DMS153 (cell line): ENCODE data around the gene TANC1.

ENCODE experiments used
- DNase-seq: peaks from one replicate; lab custom pipeline; 2025; lab: John Stamatoyannopoulos, UW

TANC1 gene

DNA sequence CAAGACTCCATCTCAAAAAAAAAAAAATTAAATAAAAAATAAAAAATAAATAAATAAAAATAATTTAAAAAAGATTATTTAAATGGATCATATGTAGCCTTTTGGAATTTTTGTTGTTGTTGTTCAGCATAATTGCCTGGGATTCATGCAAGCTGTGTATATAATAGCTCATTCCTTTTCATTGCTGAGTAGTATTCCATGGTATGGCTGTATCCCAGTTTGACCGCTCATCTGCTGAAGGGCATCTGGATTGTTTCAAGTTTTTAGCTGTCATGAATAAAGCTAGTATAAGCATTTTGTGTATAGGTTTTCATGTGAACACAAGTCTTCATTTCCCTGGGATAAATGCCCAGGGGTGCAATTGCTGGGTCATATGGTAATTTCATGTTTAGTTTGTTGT lies 6.4 kb upstream of the TANC1 start:
- DNase-seq = no peak

DNA sequence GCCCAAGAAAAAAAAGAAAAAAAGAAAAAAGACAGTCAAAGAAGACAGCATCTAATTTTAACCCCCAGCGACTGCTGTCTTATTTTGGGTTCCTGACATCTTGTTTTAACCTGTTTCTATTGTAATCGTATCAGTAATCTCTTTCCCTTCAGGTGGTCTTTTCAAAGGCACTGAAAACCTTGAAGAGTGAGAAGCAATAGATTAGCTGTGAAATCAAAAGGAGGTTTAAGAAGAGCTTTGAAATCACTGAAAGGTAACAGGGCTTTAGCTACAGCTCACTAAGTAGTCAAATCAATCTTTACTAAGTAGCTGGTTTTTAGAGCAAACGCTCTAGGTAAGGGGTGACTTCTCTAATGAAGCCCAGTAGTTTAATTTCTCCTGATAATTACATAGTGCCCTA lies 5.4 kb upstream of the TANC1 start:
- DNase-seq = no peak

DNA sequence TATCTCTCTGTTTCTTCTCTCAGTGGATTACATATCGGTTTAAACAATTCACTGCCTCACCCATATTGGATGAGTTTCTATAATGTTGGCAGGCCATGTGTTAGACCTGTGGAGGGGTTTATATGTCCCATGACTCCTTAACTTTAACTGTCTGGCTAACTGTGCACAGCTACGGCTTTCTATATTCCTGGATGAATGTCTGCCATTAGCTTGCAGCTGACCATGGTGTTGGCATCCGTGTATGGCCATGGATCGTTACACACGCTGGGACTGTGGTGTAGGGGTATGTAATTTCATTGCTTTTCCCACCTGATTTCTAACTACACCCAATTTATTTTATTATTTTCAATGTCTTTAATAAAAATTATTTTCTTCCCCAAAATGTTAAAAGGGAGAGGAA lies 3.3 kb upstream of the TANC1 start:
- no peak for DNase-seq

DNA sequence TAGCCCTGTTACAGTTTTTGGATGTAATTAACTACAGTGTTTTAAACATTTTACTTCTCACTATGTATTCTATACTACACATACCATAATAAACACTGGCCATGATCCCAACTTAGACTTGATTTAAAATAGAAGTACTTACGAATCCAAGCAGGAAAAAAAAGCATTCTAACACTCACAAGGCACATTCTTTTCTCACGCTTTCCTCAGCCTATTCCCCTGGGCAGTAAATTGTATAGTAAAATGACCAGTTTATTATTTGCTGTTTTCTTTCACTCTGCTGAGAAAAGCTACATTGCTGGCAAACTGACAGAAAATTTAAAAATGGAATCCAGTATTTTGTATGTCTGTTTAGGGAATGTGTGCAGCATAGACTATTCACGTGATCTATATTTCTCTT lies 2.8 kb upstream of the TANC1 start:
- no peak for DNase-seq

DNA sequence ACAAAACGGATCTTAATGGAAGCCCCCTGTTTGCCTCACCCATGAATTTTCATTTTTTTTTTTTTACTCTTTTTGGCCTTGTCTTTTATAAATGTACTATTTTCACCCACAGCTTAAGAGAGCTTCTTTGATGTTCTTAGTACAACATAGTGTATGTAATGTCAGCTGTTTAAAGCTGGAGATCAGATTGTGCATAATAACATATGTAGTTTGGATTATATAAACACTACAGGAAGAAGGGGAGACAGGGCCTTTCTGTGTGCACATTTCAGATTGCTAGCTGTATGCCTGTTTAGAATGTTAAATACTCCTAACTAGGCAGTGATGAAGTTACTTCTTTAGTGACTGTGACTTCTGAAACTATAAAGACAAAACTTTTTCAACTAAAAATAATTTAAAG lies 2.1 kb upstream of the TANC1 start:
- DNase-seq = no peak

DNA sequence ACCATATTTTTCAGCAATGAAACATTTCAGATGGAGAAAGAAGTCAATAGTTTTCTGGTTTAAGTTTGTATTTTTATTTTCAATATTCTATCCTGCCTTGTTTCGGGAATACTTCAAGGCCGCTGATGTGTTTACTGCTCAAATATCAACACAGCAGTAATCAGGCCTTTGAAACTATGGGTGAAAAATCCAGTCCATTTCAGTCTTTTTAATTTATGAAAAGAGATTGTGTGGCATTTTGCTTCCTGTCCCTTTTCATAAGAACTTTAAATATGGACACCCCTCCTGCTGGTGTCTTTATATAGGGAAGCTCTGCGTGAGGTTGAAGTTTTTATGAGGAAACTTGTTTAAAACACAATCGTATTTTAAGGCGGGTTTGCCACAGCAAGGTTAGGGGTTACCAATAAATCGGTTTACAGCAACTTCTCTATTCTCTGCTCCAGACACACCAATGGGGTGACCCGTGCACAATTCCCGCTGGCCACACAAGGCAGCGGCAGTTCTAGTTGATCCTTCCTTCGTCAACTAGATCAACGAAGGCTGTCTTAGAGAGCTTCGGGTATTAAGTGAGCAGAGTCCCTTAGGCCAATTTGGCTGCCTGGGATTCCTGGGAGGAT lies 1.2 kb upstream of the TANC1 start:
- DNase-seq = no peak

DNA sequence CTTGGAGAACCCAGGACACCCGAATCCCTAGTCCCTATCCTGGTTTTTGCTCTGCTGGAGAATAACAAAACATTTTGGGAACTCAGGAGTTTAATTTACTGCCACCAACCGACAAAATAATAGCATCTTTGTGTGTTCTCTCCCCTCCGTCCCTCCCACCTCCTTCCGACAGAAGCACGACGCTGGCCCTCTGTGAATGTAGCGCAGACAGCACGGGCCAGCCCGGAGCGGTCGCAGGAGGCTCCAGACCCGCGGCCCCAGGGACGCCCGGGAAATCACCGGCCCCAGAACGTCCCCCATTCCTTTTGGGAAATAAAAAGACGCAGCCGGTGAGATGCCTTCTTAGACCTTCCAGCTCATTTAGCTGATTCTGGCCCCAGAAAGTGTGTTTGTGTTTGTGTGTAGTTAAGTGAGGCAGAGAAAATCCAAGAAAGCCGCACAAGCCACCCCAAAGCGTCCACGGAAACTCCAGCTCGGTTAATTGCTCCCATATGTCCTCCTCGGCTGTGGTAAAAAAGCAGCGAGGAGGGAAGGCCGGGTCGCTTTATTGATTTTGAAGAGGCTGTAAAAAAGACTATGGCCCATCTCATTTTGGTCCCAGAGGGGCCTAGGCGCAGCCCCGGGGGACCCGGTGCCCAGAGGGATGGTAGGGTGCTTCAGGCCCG lies 577 bp upstream of the TANC1 start:
- peak; percentile 13 for DNase-seq

DNA sequence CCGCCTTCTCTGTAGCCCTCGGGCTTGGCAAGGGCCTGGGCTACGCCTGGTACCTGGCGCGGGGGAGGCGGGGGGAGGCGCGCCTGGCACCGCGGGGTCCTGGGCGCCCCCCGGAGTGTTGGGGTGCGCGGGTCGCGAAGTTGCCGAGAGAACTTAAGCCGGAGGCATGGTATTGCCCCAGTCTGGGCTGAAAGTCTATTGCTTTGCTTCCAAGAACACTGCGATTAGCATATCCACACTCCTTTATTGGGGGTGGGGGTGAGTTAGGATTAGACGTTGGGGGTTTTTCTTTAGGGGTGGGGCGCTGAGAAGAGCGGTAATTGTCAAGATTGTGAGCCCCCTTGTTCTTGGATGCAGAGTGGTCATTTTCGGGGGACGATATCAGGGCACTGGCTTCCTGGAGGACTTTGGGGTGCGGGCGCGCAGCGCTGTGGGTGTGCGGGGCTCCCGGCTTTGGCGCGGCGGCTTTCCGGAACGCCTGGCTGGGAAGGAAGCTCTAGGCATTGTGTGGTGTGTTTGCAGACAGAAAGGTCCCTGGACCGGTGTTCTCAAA lies 798 bp downstream of the TANC1 start:
- DNase-seq = no peak

DNA sequence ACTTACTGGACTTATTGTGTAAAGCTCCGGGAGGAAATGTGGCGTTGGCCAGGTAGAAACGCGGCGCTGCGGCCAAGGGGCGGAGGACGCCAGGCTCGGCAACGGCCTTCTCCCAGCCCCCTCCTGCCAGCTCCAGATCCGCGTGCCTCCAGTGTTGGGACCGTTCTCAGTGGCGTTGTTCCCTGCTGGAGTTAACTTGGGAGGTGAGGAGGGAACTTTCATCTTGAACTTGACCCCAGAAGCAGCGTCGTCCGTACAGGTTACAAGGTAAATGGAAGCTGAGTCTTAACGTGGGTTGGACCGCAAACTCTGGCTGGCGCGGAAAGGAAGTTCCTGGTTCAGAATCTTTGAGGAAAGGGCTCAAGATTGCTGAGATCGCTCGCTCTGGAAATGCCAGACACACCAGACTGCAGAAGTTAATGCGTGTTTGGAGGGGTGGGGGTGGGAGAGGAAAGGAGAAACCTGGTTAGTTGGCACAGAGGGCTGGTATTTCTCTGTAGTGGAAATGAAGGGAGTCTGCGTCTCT lies 1.3 kb downstream of the TANC1 start:
- DNase-seq = no peak

DNA sequence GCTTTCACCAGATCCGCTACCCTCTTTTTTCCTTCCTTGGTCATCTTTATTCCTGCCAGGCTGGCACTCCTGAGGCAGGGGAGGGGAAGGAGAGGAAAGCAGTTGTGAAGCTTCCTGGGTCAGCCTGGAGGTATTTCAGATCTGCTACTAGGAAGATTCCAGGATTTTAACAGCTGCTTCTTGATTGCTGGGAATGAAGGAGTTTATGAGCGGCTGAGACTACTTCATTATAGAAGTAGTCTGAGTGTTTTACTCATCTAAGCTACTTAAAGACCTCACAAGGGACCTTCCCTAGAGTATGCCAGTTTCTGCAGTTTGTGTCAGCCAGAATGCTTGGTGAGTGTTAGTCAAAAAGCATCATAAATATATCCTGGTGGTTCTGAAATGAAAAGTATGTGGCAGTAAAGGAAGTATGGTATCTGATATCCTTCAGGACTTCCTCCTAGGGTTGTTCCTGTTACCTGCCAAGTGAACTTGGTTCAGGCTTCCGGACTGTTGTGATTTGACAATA lies 1.9 kb downstream of the TANC1 start:
- no peak for DNase-seq

DNA sequence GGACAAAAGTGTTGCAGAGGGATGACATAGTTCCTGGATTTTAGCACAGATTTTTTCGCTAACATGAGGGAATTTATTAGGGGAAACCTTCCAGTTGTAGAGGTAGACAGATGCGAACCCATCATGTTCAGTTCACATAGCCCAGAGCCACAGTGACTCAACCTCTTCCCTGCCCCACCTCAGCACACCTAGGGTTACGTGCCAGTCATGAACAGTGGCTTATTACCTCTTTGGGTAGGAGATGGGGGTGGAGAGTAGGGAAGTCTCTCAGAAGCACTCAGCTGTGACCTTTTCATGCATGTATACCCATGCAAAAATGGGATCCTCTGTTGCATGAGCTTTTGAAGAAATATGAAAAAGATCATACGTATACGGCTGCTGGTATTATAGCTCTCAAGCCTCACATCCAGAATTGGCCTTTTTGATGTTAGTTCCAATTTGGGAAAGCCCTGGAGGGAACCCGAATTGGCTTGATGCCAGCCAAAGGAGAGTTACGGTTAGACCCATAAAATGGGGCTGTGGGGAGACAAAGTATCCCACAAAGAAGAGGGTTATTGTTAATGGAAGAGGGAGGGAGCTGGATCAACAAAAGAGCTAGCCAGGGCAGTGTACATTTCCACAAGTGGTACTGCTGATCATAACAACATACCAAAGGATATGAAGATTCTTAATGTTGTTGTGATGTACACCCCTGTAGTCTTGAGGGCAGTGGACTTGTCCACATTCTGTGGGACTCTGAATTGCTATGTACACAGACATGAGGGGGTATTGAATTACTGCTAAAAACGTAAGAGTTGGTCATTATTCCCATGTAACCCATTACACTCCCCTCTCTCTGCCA lies 4.9 kb downstream of the TANC1 start:
- peak; percentile 93 for DNase-seq

DNA sequence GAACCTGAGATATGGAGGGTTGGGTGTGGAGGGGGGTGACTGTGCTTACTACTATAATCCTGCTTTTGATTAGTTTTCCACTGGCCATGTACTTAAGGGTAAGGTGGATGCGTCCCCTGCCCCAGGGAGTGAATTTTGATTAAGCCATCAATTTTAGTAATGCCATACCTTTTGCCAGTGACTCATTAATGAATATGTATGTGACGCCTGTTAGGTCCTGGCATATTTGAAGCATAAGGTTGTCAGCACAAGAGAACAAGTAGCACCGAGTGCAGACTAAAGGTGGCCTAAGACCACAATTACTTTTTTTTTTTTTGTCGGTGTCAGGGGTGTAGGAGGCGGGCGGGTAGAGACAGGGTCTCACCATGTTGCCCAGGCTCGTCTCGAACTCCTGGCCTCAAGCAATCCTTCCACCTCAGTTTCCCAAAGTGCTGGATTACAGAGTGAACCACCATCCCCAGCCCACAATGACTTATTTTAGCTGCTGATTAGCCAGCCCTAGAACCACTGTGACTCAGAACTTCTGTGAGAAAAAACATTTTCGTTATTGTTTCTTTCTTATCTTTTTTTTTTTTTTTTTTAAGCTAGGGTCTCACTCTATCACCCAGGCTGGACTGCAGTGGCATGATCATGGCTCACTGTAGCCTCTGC lies 7.0 kb downstream of the TANC1 start:
- DNase-seq = no peak

DNA sequence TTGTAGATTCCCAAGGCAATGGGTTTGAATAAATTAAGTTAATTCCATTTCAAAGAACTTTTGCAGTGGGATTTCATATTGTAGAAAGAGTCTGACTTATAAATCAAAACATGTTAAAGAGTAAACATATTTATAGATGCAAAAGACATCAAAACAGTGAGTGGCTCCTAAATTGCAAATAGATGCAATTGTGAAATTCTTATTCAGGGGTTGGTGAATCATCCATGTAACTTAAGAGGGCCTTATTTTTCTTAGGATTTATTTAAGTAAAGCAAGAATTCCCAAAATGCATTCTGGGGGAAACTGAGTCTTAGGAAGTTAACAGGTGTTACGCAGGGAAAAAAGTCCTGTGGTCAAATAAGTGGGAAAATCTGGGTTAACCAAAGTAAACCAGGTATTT lies 11.3 kb downstream of the TANC1 start:
- DNase-seq = no peak

DNA sequence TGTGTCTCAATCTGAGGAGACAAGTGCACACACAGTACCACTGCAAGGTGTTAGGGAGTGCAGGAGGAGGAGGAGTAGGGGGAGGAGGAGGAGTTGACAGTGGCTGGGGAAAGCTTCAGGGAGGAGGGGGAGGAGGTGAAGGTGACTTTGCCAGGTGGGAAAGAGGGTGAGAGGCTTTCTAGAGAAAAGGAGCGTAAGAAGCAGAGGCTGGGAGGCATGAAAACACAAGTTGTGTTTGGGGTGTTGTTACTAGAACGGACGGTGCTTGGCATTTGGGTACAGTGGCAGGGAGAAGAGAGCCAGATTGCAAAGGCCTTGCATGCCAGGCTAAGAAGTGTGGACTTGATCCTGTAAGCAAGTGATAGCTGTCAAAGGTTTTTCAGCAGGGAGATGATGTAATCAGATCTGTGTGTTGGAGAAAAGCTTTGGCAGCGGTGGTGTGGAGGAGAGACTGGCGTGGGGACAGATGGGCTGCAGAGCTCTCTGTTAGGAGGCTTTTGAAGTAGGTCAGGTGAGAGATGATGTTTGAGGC lies 16.2 kb downstream of the TANC1 start:
- peak; percentile 42 for DNase-seq

DNA sequence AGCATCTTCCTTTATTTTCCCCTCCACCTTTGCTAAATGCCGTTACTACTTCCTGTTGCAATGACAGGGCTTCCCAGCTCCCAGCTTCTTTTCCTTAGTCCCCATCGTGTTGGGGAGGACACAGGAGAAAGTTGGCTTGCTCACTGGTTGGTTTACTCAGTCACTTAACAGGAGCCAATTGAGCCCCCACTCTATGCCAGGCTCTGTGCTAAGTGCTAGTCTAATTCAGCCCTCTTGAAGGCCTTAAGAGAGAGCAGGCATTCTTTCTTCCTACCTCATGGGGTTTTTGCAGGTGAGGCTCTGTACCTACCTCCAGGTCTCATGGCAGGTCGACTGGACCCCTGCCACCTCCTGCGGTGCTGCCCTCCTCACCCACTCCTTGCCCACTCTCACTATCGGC lies 20.1 kb downstream of the TANC1 start:
- no peak for DNase-seq

DNA sequence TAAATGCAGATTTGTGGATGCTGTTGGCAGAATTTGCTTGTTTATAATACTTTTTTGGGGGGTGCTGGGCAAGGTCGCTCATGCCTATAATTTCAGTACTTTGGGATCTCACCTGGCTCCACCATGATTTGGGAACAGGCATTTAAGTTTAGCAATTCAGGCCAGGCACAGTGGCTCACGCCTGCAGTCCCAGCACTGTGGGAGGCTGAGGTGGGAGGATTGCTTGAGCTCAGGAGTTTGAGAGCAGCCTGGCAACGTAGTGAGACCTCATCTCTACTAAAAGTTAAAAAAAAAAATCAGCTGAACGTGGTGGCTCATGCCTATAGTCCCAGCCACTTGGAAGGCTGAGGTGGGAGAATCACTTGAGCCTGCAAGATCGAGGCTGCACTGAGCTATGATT lies 20.7 kb downstream of the TANC1 start:
- no peak for DNase-seq

DNA sequence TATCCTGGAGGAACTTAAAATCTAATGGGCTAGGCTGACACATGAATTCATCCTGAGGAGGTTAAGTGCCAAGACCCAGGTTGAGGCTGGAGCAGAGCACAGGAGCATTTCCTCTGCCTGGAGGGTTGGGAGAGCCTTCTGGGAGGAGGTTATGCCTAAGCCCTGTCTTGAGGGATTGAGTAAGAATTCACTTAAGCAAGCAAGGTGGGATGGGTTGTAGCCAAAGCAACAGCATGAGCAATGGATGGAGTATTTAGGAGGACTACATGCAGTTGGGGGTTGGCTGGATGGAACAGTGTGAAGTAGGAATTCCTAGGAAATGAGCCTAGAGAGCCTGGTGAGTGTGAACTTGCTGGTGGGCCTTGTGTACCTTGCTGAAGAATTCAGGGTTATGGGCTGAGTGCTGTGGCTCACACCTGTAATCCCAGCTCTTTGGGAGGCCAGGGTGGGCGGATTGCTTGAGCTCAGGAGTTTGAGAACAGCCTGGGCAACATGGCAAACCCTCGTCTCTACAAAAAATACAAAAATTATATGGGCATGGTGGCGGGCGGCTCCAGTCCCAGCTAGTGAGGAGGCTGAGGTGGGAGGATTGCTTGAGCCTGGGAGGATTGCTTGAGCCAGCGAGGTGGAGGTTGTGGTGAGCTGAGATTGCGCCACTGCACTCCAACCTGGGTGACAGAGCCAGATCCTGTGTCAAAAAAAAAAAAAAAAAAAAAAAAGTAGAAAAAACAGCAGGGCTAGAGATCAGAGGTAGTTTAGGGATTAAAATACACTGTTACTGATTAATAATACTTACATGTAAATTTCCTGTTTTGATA lies 22.2 kb downstream of the TANC1 start:
- DNase-seq = no peak

DNA sequence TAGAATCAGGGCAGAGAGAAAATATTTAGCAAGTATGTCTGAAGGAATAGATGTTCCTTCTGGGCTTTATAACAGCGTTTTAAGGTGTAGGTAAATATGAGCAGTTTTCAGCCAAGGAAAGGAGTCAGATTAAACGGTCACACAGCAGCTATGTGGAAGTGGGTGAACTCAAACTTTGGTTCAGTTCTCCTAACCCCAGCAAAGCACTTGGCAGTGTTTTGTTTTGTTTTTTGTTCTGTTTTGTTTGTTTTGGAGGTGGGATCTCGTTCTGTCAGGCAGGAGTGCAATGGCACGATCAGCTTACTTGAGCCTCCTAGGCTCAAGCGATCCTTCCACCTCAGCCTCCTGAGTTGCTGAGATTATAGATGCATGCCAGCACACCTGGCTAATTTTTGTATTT lies 24.6 kb downstream of the TANC1 start:
- DNase-seq = no peak

DNA sequence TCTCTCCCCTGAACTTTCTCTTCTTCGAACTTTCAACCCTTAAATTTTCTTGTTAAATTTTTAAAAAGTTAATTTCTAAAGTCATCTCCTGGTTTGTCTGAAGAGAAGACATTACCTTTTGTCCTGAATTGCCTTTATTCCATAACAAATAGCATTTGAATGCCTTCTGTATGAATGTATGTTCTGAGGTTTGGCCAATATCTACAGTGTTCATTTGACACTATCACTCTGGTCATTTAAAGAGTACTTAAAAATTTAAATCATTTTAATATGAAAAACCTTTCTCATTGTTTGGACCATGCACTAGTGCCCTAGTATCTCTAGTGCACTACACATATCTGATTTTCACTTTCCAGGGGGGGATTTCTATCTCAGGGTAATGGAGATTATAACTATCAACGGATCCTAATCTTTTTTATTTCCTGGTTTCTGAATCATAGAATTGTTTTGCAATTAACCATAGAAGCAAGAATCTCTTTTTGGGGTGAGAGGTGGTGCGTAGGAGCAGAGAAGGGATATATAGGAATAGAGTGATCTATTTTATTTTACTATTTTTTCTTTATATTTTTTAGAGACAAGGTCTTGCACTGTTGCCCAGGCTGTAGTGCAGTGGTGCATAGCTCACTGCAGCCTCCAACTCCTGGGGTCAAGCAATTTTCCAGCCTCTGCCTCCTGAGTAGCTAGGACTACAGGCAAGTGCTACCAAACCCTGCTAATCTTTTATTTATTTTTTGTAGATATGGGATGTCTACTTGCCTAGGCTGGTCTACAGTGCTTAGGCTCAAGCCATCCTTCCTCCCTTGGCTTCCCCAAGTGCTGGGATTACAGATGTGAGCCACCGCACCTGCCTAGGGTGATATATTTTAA lies 25.5 kb downstream of the TANC1 start:
- DNase-seq = no peak
